MM.1S (cell line): ENCODE results near the gene TARS1.

Experiments used
- CTCF ChIP-seq: fragments of 300-600 bp; sonication (generic); IDR thresholded peaks from 2 replicates; pipeline ENCODE4 v1.5.1; 2016; ENCODE audit warnings: antibody characterized with exemption, low read length, mixed read lengths
- EZH2 ChIP-seq: fragments of 300-600 bp; sonication (generic); optimal IDR thresholded peaks from 2 replicates; pipeline ENCODE3; 2017; ENCODE audit warnings: low read depth, mild to moderate bottlenecking, antibody characterized with exemption, low read length, mixed read lengths
- EZH2phosphoT487 ChIP-seq: fragments of 300-600 bp; sonication (generic); IDR thresholded peaks from 2 replicates; pipeline ENCODE4 v1.6.1; 2018; ENCODE audit warnings: antibody characterized with exemption, low read length

GRCh38 chr5:33491941-33492340, 51.2 kb downstream of the TARS1 start:
- TF ChIP-seq EZH2, result no peak
- TF ChIP-seq CTCF, result no peak
- TF ChIP-seq EZH2phosphoT487, result no peak
